Measurements from ENCODE around the gene S100P.

S100P gene

DNA sequence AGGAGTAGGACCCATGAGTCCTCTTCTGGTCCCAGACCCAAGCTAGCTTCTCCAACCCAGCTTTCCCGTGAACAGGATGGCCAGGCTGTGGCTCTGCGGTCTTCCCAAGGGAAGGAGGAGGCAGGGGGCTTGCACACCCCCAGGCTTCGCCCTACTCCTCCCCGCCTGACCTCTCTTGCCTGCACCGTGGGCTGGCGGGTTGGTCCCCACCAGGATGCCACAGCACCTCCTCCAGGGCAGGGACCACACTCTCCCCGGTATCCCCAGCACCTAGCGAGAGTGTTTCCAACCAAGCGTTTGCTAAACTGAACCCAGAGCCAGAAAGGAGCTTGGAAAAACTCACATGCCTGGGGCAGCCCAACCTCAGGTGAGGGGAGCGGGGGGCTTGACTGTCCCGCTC, 9.0 kb upstream of the S100P start:
- H3K4me3 ChIP-seq (ENCODE audit: low read depth, low read length), result no peak overlapping the region
- DNase-seq (ENCODE audit: low read depth), result no peak
- TF ChIP-seq, protein P1, sequence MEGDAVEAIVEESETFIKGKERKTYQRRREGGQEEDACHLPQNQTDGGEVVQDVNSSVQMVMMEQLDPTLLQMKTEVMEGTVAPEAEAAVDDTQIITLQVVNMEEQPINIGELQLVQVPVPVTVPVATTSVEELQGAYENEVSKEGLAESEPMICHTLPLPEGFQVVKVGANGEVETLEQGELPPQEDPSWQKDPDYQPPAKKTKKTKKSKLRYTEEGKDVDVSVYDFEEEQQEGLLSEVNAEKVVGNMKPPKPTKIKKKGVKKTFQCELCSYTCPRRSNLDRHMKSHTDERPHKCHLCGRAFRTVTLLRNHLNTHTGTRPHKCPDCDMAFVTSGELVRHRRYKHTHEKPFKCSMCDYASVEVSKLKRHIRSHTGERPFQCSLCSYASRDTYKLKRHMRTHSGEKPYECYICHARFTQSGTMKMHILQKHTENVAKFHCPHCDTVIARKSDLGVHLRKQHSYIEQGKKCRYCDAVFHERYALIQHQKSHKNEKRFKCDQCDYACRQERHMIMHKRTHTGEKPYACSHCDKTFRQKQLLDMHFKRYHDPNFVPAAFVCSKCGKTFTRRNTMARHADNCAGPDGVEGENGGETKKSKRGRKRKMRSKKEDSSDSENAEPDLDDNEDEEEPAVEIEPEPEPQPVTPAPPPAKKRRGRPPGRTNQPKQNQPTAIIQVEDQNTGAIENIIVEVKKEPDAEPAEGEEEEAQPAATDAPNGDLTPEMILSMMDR (IDR thresholded peaks at IDR 0.05; ENCODE audit: low read depth, low read length, missing control alignments), result no peak

DNA sequence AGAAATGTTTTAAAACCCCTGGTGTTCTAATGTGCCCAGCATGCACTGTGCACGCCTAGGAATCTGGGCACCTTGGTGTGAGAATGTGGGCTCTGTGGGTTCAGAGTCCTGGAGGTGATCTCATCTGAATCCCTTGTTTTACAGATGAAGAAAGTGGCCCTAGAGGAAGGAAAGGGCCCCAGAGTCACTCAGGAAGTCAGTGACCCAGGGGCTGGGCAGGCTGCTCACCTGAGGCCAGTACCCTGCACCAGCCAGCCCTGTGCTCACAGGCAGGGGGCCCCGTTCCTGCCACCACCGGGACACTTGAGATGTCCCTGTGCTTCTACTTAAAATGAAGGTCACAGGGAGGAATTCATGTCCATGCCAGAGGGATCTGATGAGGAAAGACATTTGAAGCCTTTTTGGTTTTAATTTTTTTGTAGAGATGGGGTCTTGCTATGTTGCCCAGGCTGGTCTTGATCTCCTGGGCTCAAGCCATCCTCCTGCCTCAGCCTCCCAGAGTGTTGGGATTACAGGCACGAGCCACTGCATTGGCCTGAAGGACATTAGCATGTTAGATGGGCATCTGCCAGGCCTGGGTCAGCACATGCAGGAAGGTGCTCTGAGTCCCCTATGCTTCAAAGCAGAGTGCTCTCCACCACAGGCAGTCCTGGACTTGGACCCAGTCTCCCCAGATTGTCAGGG, 7.4 kb upstream of the S100P start:
- TF ChIP-seq, protein P1 (IDR thresholded peaks at IDR 0.05; ENCODE audit: low read depth, low read length, missing control alignments), result no peak

DNA sequence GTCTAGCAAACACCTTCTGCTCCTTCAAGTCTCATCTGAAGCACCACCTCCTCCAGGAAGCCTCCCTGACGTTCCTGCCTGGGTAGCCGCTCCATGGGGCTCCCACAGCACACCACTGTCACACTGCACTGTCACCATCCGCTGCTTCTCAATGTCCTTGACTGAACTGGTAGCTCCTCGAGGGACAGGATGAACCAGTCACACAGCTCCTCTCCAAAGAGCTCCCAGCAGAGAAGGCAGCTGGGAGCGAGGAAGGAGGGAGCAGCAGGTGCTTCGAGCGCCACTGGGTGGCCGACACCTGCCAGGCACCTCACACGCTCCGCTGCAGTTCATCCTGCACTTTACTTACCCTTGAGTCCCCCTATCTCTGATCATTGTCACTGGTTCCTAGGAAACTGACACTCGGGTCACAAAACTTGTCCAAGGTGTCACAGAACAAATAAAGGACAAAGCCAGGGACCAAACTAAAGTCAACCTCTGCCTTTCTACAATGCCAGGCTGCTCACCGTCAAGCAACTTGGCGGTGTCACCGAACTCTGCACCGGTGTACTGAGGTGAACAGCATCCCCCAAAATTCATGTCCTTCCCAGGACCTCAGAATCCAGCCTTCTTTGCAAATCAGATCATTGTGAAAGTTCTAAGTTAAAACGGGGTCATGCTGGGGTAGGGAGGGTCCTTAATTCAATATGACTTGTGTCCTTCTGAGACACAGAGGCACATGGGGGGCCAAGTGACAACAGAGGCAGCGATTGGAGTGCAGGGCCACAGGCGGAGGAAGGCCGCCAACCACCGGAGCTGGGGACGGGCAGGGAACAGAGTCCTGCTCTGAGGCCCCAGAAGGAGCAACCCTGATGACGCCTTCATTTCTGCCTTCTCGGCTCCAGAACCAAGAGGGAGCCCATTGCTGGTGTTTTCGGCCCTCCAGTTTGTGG, 5.5 kb upstream of the S100P start:
- no peak overlapping the region for H3K4me3 ChIP-seq (ENCODE audit: low read depth, low read length)
- no peak for DNase-seq (ENCODE audit: low read depth)
- TF ChIP-seq, protein P1 (IDR thresholded peaks at IDR 0.05; ENCODE audit: low read depth, low read length, missing control alignments), result no peak

More for the DNA sequence above, 7.4 kb upstream of the S100P start:
- no peak for DNase-seq (ENCODE audit: low read depth)
- H3K4me3 ChIP-seq (ENCODE audit: low read depth, low read length), result no peak overlapping the region

DNA sequence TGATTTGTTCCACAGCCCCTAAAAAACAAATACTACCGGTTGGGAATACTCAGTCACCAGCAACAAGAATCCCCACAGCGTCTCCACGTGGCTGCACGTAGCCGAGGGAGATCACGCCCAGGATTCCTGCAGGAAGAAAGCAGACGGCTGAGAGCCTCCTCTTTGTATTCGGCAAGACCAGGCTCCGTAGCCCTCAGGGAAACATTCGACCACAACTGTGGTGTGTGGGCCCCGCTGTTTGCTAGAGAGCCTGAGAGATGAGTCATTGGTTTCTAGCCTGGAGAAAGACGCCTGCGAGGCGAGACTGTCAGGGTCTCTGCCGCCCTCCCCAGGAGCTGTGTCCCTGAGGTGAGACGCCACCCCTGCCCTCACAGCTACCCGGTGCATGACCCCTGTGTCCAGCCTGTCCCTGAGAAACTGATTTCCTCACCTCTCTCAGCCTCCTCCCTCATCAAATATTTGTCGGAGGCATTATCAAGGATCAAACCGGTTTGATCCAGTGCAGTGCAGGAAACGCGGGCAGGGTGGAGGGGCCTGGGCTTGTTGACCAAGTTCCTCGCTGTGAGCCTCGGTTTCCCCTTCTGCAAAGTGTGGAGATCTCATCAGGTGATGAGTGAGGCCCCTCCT, 4.7 kb upstream of the S100P start:
- TF ChIP-seq, protein P1 (IDR thresholded peaks at IDR 0.05; ENCODE audit: low read depth, low read length, missing control alignments), result no peak
- DNase-seq (ENCODE audit: low read depth), result no peak
- H3K4me3 ChIP-seq (ENCODE audit: low read depth, low read length), result no peak overlapping the region

- DNase-seq (ENCODE audit: low read depth), result no peak
- TF ChIP-seq, protein P1 (IDR thresholded peaks at IDR 0.05; ENCODE audit: low read depth, low read length, missing control alignments), result no peak
- H3K4me3 ChIP-seq (ENCODE audit: low read depth, low read length), result no peak overlapping the region
Observed at GRCh38 chr4:6689506-6689960, 4.1 kb upstream of the S100P start.

GRCh38 chr4:6692379-6692778, 1.3 kb upstream of the S100P start:
- H3K4me3 ChIP-seq (ENCODE audit: low read depth, low read length), result no peak overlapping the region
- DNase-seq (ENCODE audit: low read depth), result no peak
- TF ChIP-seq, protein P1 (IDR thresholded peaks at IDR 0.05; ENCODE audit: low read depth, low read length, missing control alignments), result no peak

All from GM12864 (cell line).